KMS-11 (cell line): ENCODE data around the gene OSBPL9.
A peak's percentile ranks its signal among the peaks of the same experiment; 100 is the strongest.

Experiments used
- H2AFZ ChIP-seq: fragments of 200-600 bp; sonication (generic); 2 replicates; pipeline ENCODE4 v1.6.1; 2016; ENCODE audit warnings: antibody characterized with exemption, mixed run types, low read depth
- H3K27ac ChIP-seq: fragments of 200-600 bp; sonication (generic); 2 replicates; pipeline ENCODE4 v1.6.1; 2016; ENCODE audit warnings: mild to moderate bottlenecking, mixed run types
- H3K27me3 ChIP-seq: fragments of 200-600 bp; sonication (generic); 2 replicates; pipeline ENCODE4 v1.6.1; 2017; ENCODE audit warnings: mild to moderate bottlenecking, low read depth, mixed run types, moderate library complexity; ENCODE audit not compliant: insufficient read depth
- H3K36me3 ChIP-seq: fragments of 200-600 bp; sonication (generic); 2 replicates; pipeline ENCODE4 v1.6.1; 2017; ENCODE audit warnings: mild to moderate bottlenecking, mixed run types; ENCODE audit not compliant: insufficient read depth
- H3K4me1 ChIP-seq: fragments of 200-600 bp; sonication (generic); 2 replicates; pipeline ENCODE4 v1.6.1; 2016; ENCODE audit warnings: mild to moderate bottlenecking, low read depth, mixed run types; ENCODE audit not compliant: poor library complexity, severe bottlenecking
- H3K4me2 ChIP-seq: fragments of 200-600 bp; sonication (generic); 2 replicates; pipeline ENCODE4 v1.7.0; 2016; ENCODE audit warnings: mild to moderate bottlenecking, mixed run types
- H3K4me3 ChIP-seq: fragments of 200-600 bp; sonication (generic); IDR thresholded peaks from 2 replicates; pipeline ENCODE4 v1.6.1; 2017; ENCODE audit warnings: low read depth, low read length, mixed read lengths; ENCODE audit not compliant: insufficient read depth
- H3K79me2 ChIP-seq: fragments of 200-600 bp; sonication (generic); 2 replicates; pipeline ENCODE4 v1.6.1; 2016; ENCODE audit warnings: low read depth, mixed run types; ENCODE audit not compliant: insufficient read depth
- H3K9ac ChIP-seq: fragments of 200-600 bp; sonication (generic); 2 replicates; pipeline ENCODE4 v1.6.1; 2016; ENCODE audit warnings: mild to moderate bottlenecking, mixed run types
- H4K20me1 ChIP-seq: fragments of 200-600 bp; sonication (generic); 2 replicates; pipeline ENCODE4 v1.6.1; 2016; ENCODE audit warnings: mild to moderate bottlenecking, mixed run types; ENCODE audit not compliant: insufficient read depth
- TF ChIP-seq, protein P1 (sequence below): fragments of 200-600 bp; sonication (generic); conservative IDR thresholded peaks from 2 replicates; pipeline ENCODE4 v1.6.1; 2017; ENCODE audit warnings: low read depth, mild to moderate bottlenecking, antibody characterized with exemption, low read length, moderate library complexity, mixed read lengths

The OSBPL9 gene

DNA sequence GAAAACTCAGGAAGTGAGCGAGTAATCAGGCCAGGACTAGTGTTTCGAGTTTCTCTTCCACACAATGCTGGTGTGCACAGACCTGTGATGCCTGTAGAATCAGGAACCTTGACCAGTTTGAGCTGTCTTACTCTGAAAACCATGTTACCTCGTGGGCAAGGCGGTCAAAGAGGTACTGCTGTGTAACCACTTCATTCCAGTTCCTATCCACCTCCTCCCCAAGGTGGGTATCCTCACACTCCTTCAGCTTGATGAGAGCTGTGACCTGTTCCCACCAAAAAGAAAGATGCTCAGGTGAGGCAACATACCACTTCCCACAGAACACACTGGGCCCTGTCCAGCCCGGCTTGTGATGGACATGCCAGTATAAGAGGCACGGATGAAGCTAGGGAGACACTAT is 173.5 kb downstream of the OSBPL9 start:
- Histone ChIP-seq H3K4me3 (no peak overlapping the region), H2AFZ (no peak overlapping the region), H3K9ac (no peak overlapping the region), H4K20me1 (no peaks in the 10 kb centered on the region), H3K79me2 (no peaks in the 10 kb centered on the region), H3K27ac (no peak overlapping the region), H3K4me2 (no peak overlapping the region), H3K27me3 (no peaks in the 10 kb centered on the region), H3K36me3 (peaks cover 6% of the 10 kb centered on the region; the same call in 1 of the 2 replicates), H3K4me1 (peaks cover 28% of the 10 kb centered on the region)
- TF ChIP-seq, protein P1, sequence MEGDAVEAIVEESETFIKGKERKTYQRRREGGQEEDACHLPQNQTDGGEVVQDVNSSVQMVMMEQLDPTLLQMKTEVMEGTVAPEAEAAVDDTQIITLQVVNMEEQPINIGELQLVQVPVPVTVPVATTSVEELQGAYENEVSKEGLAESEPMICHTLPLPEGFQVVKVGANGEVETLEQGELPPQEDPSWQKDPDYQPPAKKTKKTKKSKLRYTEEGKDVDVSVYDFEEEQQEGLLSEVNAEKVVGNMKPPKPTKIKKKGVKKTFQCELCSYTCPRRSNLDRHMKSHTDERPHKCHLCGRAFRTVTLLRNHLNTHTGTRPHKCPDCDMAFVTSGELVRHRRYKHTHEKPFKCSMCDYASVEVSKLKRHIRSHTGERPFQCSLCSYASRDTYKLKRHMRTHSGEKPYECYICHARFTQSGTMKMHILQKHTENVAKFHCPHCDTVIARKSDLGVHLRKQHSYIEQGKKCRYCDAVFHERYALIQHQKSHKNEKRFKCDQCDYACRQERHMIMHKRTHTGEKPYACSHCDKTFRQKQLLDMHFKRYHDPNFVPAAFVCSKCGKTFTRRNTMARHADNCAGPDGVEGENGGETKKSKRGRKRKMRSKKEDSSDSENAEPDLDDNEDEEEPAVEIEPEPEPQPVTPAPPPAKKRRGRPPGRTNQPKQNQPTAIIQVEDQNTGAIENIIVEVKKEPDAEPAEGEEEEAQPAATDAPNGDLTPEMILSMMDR, result no peak

DNA sequence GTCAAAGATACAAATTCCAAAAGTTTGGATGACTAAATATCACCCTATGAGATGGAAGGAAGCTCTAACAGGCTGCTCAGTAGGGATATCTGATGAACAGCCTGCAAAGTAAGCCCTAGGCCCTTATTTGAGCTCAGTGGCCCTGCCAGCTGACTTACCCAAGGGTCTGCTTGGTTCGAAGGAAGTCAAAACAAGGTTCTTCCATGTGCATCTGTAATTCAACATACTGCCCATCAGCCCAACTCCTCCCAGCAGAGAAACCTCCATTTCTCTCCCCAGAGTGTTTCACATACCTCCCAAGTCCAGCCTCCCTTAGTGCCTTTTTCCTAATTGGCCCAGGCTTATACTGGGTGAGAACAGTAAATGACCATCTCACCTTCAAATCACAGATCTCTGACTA is 175.0 kb downstream of the OSBPL9 start:
- Histone ChIP-seq H3K4me1 (peaks cover 28% of the 10 kb centered on the region), H4K20me1 (no peaks in the 10 kb centered on the region), H3K36me3 (peaks cover 6% of the 10 kb centered on the region; the same call in 1 of the 2 replicates), H3K9ac (no peak overlapping the region), H2AFZ (no peak overlapping the region), H3K4me3 (no peak overlapping the region), H3K27ac (no peak overlapping the region), H3K79me2 (no peaks in the 10 kb centered on the region), H3K27me3 (no peaks in the 10 kb centered on the region), H3K4me2 (no peak overlapping the region)
- TF ChIP-seq, protein P1, result no peak

DNA sequence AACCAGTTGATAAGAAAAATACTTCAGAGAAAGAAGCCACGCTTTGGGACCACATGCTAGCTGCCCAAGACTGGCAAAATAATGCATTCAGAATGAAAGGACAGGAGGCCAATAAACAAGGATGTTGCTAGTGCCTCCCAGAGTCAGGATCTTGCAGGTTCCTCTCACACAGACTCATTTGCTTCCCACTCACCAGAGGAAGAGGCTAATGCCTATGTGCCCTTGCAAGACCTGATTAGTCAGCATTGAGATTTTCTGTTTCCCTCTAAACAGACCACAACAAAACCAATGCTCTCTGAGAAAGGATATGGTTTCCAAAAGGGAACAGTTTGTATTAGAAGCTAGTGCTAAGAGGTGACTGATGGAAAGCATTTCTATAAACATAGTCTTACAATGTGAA is 176.0 kb downstream of the OSBPL9 start:
- H3K36me3 ChIP-seq, result peaks cover 6% of the 10 kb centered on the region; the same call in 1 of the 2 replicates
- H3K27ac ChIP-seq, result peak overlapping the region; percentile 25; the same call in 1 of the 2 replicates
- no peaks in the 10 kb centered on the region for H3K79me2 ChIP-seq

DNA sequence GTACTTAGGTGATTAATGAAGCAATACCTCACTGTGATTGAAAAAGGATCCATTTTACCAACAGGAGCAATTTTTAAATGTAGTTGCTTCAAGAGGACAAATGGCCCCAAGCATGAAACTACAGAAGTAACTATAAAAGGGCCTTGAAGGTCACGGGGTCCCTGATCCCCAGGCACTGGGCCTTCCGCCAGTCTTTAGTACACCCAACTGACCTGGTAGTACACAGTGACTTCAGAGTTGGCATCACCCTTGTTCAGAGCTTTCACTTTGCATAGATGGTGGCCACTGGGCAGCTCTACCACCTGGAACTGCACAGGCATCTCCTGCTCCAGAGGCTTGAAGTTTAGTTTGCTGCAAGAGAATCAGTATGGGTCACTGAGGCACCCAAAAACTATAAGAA is 177.4 kb downstream of the OSBPL9 start:
- Histone ChIP-seq H3K27me3 (no peaks in the 10 kb centered on the region), H3K27ac (no peak overlapping the region), H3K79me2 (no peaks in the 10 kb centered on the region), H3K4me3 (no peak overlapping the region), H3K9ac (no peak overlapping the region), H2AFZ (no peak overlapping the region), H3K4me1 (peaks cover 28% of the 10 kb centered on the region), H3K36me3 (peaks cover 11% of the 10 kb centered on the region; the same call in 1 of the 2 replicates), H4K20me1 (no peaks in the 10 kb centered on the region), H3K4me2 (no peak overlapping the region)
- TF ChIP-seq, protein P1, result no peak

More for the DNA sequence above, 176.0 kb downstream of the OSBPL9 start:
- no peaks in the 10 kb centered on the region for H3K27me3 ChIP-seq
- no peaks in the 10 kb centered on the region for H4K20me1 ChIP-seq
- no peak overlapping the region for H2AFZ ChIP-seq
- H3K4me1 ChIP-seq, result peaks cover 28% of the 10 kb centered on the region
- no peak overlapping the region for H3K9ac ChIP-seq
- H3K4me2 ChIP-seq, result peak overlapping the region; percentile 24; the same call in 1 of the 2 replicates
- H3K4me3 ChIP-seq, result no peak overlapping the region
- TF ChIP-seq, protein P1, result no peak
